GM12872 (cell line): ENCODE measurements around the gene ENDOU.

Experiments used
- CTCF ChIP-seq: IDR thresholded peaks from 3 replicates; pipeline ENCODE4 v1.5.1; 2011; ENCODE audit warnings: low read depth, mild to moderate bottlenecking, low read length, moderate library complexity; ENCODE audit not compliant: insufficient read depth

The ENDOU gene

GRCh38 chr12:47732504-47732903 lies 7.2 kb upstream of the ENDOU start:
- no peak for TF ChIP-seq CTCF

GRCh38 chr12:47731723-47732122 lies 6.4 kb upstream of the ENDOU start:
- TF ChIP-seq CTCF, result no peak

- TF ChIP-seq CTCF, result no peak
These were observed 5.1 kb upstream of the ENDOU start for GRCh38 chr12:47730341-47730744.

GRCh38 chr12:47729233-47729632 lies 3.9 kb upstream of the ENDOU start:
- TF ChIP-seq CTCF, result no peak

GRCh38 chr12:47725893-47726292 lies 603 bp upstream of the ENDOU start:
- TF ChIP-seq CTCF, result no peak

- no peak for TF ChIP-seq CTCF
These were observed 2.2 kb downstream of the ENDOU start for GRCh38 chr12:47722941-47723631.

GRCh38 chr12:47722136-47722834 lies 3.0 kb downstream of the ENDOU start:
- no peak for TF ChIP-seq CTCF
